ENCODE data around the gene TTI1. TPM values are rescaled to one million over a fixed set of nuclear protein-coding genes. Genes with fewer than 3 reads are reported as not detected.

TTI1 gene
- total RNA-seq, 1 experiment from 2014 or later: 26.9 TPM

GRCh38 chr20:37990571-37991151 lies 42.6 kb downstream of the TTI1 start:
- BruUV-seq (replicated peaks): no TSS peak
- intact Hi-C loops (cut with micrococcal nuclease): no loop called here
- H3K4me2 ChIP-seq (ENCODE audit: low read length): no peak overlapping the region
- ChIA-PET RAD21 (ENCODE audit: low non-redundant PET in 1 of 2, low total read pairs in 2 of 2, uncharacterized antibody in 2 of 2, unreplicated experiment in 2 of 2) (no interaction called here), CTCF (no interaction called here), POLR2A (no interaction called here)
- no peak overlapping the region for H2AFZ ChIP-seq (ENCODE audit: low read depth, low read length, poor library complexity, severe bottlenecking)
- no peak overlapping the region for H3K27ac ChIP-seq (ENCODE audit: low read depth, low read length)
- 0 out of 4 replicates have a peak, but pooled peaks cover 0 to 3% of the 10 kb centered on the region in 2 experiments for H3K4me1 ChIP-seq (ENCODE audit: control insufficient read depth in 1 of 2, insufficient read depth in 2 of 2, low read length in 2 of 2)
- no peaks in the 10 kb centered on the region for H3K27me3 ChIP-seq (ENCODE audit: insufficient read depth, low read length)
- H3K9me3 ChIP-seq (ENCODE audit: control insufficient read depth in 1 of 2, insufficient read depth in 1 of 2, low read depth in 1 of 2, low read length in 2 of 2): no peaks in the 10 kb centered on the region
- no peak for ATAC-seq
- no peak overlapping the region for H3K9ac ChIP-seq (ENCODE audit: low read length)
- H4K20me1 ChIP-seq (ENCODE audit: insufficient read depth): no peaks in the 10 kb centered on the region
- no peak overlapping the region for H3K4me3 ChIP-seq (replicated peaks in 1 of 2; ENCODE audit: low read depth in 1 of 2, low read length in 2 of 2)
- TF ChIP-seq SRF (IDR thresholded peaks at IDR 0.05; ENCODE audit: low read depth) (no peak), ZFX (IDR thresholded peaks at IDR 0.05) (no peak), CTCF (IDR thresholded peaks at IDR 0.05 in 2 of 3, conservative IDR thresholded peaks at IDR 0.05 in 1 of 3; ENCODE audit: borderline replicate concordance in 1 of 3, insufficient read depth in 1 of 3, low read depth in 2 of 3, low read length in 2 of 3) (no peak), ZNF274 (IDR thresholded peaks at IDR 0.05; ENCODE audit: low read depth, low read length) (no peak), ATF3 (IDR thresholded peaks at IDR 0.05) (no peak), ZBTB33 (IDR thresholded peaks at IDR 0.05; ENCODE audit: extremely low read depth, insufficient replicate concordance, low read length) (no peak), ELF1 (IDR thresholded peaks at IDR 0.05; ENCODE audit: borderline replicate concordance, low read depth) (no peak), YY1 (IDR thresholded peaks at IDR 0.05; ENCODE audit: extremely low read depth, insufficient replicate concordance, low read depth, low read length) (no peak), EZH2 (IDR thresholded peaks at IDR 0.05) (no peak), MAX (IDR thresholded peaks at IDR 0.05) (no peak), EGR1 (IDR thresholded peaks at IDR 0.05; ENCODE audit: low read depth) (no peak), FOSL1 (IDR thresholded peaks at IDR 0.05; ENCODE audit: low read depth) (no peak), TCF7L2 (IDR thresholded peaks at IDR 0.05; ENCODE audit: borderline replicate concordance, extremely low read depth, insufficient read depth, insufficient read length) (no peak), SP1 (IDR thresholded peaks at IDR 0.05; ENCODE audit: low read depth) (no peak), JUND (IDR thresholded peaks at IDR 0.05) (no peak), EZH2phosphoT487 (IDR thresholded peaks at IDR 0.05; ENCODE audit: borderline replicate concordance) (no peak)
- TF ChIP-seq, protein P1, sequence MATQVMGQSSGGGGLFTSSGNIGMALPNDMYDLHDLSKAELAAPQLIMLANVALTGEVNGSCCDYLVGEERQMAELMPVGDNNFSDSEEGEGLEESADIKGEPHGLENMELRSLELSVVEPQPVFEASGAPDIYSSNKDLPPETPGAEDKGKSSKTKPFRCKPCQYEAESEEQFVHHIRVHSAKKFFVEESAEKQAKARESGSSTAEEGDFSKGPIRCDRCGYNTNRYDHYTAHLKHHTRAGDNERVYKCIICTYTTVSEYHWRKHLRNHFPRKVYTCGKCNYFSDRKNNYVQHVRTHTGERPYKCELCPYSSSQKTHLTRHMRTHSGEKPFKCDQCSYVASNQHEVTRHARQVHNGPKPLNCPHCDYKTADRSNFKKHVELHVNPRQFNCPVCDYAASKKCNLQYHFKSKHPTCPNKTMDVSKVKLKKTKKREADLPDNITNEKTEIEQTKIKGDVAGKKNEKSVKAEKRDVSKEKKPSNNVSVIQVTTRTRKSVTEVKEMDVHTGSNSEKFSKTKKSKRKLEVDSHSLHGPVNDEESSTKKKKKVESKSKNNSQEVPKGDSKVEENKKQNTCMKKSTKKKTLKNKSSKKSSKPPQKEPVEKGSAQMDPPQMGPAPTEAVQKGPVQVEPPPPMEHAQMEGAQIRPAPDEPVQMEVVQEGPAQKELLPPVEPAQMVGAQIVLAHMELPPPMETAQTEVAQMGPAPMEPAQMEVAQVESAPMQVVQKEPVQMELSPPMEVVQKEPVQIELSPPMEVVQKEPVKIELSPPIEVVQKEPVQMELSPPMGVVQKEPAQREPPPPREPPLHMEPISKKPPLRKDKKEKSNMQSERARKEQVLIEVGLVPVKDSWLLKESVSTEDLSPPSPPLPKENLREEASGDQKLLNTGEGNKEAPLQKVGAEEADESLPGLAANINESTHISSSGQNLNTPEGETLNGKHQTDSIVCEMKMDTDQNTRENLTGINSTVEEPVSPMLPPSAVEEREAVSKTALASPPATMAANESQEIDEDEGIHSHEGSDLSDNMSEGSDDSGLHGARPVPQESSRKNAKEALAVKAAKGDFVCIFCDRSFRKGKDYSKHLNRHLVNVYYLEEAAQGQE (IDR thresholded peaks at IDR 0.05; ENCODE audit: low read depth): no peak
- H3K79me2 ChIP-seq (ENCODE audit: insufficient read depth, low read length): no peaks in the 10 kb centered on the region
- H3K9me2 ChIP-seq (ENCODE audit: insufficient read depth): no peaks in the 10 kb centered on the region
- DNase-seq (ENCODE audit: low read depth, low spot score): no peak
- H3K36me3 ChIP-seq (ENCODE audit: control insufficient read depth in 1 of 2, insufficient read depth in 2 of 2, low read length in 2 of 2): peaks cover 35 to 50% of the 10 kb centered on the region in 2 experiments; a peak in 3 of 4 replicates
